ENCODE results near the gene EVC.
"Not testable (repeated sequence)": the region's sequence is repeated elsewhere in the genome, so short reads cannot be mapped to it uniquely, and the experiment has no call there.

Gene EVC

GRCh38 chr4:5712931-5713330 is 1.9 kb downstream of the EVC start:
- H3K27me3 Mint-ChIP-seq: peaks cover 30 to 54% of the 10 kb centered on the region in 2 donors
- peaks cover 5 to 7% of the 10 kb centered on the region in 2 donors for H3K4me1 Mint-ChIP-seq
- H3K4me3 Mint-ChIP-seq: no peak overlapping the region

GRCh38 chr4:5713861-5714260 is 2.9 kb downstream of the EVC start:
- ATAC-seq (replicated peaks): no peak
- no peak for DNase-seq
- H3K36me3 Mint-ChIP-seq: peaks cover 0 to 3% of the 10 kb centered on the region in 2 donors
- peaks cover 30 to 49% of the 10 kb centered on the region in 2 donors for H3K27me3 Mint-ChIP-seq
- peaks cover 6 to 16% of the 10 kb centered on the region in 2 donors for H3K9me3 Mint-ChIP-seq
- H3K4me3 Mint-ChIP-seq: no peak overlapping the region
- peaks cover 5 to 7% of the 10 kb centered on the region in 2 donors for H3K4me1 Mint-ChIP-seq
- no peak overlapping the region for H3K27ac Mint-ChIP-seq

More at GRCh38 chr4:5712931-5713330, 1.9 kb downstream of the EVC start:
- ATAC-seq (replicated peaks): no peak
- DNase-seq: no peak
- no peak overlapping the region for H3K27ac Mint-ChIP-seq
- H3K36me3 Mint-ChIP-seq: peaks cover 0 to 3% of the 10 kb centered on the region in 2 donors
- H3K9me3 Mint-ChIP-seq: peaks cover 6 to 16% of the 10 kb centered on the region in 2 donors

GRCh38 chr4:5715357-5715756 is 4.4 kb downstream of the EVC start:
- ATAC-seq (replicated peaks): no peak

GRCh38 chr4:5716391-5716790 is 5.4 kb downstream of the EVC start:
- Mint-ChIP-seq H3K4me1 (no peaks in the 10 kb centered on the region), H3K9me3 (peaks cover 6 to 16% of the 10 kb centered on the region in 2 donors), H3K4me3 (no peak overlapping the region), H3K27me3 (peaks cover 25 to 28% of the 10 kb centered on the region in 2 donors), H3K27ac (no peak overlapping the region), H3K36me3 (peaks cover 0 to 3% of the 10 kb centered on the region in 2 donors)
- ATAC-seq (replicated peaks) (no peak), DNase-seq (no peak)

More at GRCh38 chr4:5715357-5715756, 4.4 kb downstream of the EVC start:
- peaks cover 26 to 34% of the 10 kb centered on the region in 2 donors for H3K27me3 Mint-ChIP-seq
- H3K4me1 Mint-ChIP-seq: peaks cover 4 to 6% of the 10 kb centered on the region in 2 donors
- no peak overlapping the region for H3K27ac Mint-ChIP-seq
- DNase-seq: no peak
- H3K4me3 Mint-ChIP-seq: no peak overlapping the region
- H3K9me3 Mint-ChIP-seq: peaks cover 6 to 16% of the 10 kb centered on the region in 2 donors
- H3K36me3 Mint-ChIP-seq: peaks cover 0 to 3% of the 10 kb centered on the region in 2 donors

GRCh38 chr4:5717449-5718158 is 6.6 kb downstream of the EVC start:
- Mint-ChIP-seq H3K9me3 (peaks cover 6 to 12% of the 10 kb centered on the region in 2 donors), H3K4me3 (no peak overlapping the region), H3K36me3 (peaks cover 0 to 3% of the 10 kb centered on the region in 2 donors), H3K27me3 (peaks cover 14 to 18% of the 10 kb centered on the region in 2 donors), H3K27ac (no peak overlapping the region), H3K4me1 (no peaks in the 10 kb centered on the region)
- no peak for DNase-seq
- no peak for ATAC-seq (replicated peaks)

- peaks cover 0 to 3% of the 10 kb centered on the region in 2 donors for H3K36me3 Mint-ChIP-seq
- ATAC-seq (replicated peaks): no peak
Observed at GRCh38 chr4:5718411-5718810, 7.4 kb downstream of the EVC start.

GRCh38 chr4:5719350-5720055 is 8.5 kb downstream of the EVC start:
- H3K27ac Mint-ChIP-seq: no peak overlapping the region
- H3K27me3 Mint-ChIP-seq: peaks cover 9 to 13% of the 10 kb centered on the region in 2 donors
- no peaks in the 10 kb centered on the region for H3K36me3 Mint-ChIP-seq
- DNase-seq: no peak
- no peak for ATAC-seq (replicated peaks)
- no peaks in the 10 kb centered on the region for H3K4me1 Mint-ChIP-seq
- H3K4me3 Mint-ChIP-seq: no peak overlapping the region
- H3K9me3 Mint-ChIP-seq: peaks cover 3 to 8% of the 10 kb centered on the region in 2 donors

More at GRCh38 chr4:5718411-5718810, 7.4 kb downstream of the EVC start:
- DNase-seq: no peak
- Mint-ChIP-seq H3K4me3 (no peak overlapping the region), H3K9me3 (peaks cover 6 to 11% of the 10 kb centered on the region in 2 donors), H3K27me3 (peaks cover 10 to 14% of the 10 kb centered on the region in 2 donors), H3K27ac (no peak overlapping the region), H3K4me1 (no peaks in the 10 kb centered on the region)

- peaks cover 1 to 8% of the 10 kb centered on the region in 2 donors for H3K9me3 Mint-ChIP-seq
- DNase-seq (no peak), ATAC-seq (replicated peaks) (no peak)
- H3K4me3 Mint-ChIP-seq: no peak overlapping the region
- H3K27me3 Mint-ChIP-seq: peaks cover 7 to 13% of the 10 kb centered on the region in 2 donors
- no peaks in the 10 kb centered on the region for H3K4me1 Mint-ChIP-seq
- no peak overlapping the region for H3K27ac Mint-ChIP-seq
- no peaks in the 10 kb centered on the region for H3K36me3 Mint-ChIP-seq
Observed at GRCh38 chr4:5720157-5720850, 9.3 kb downstream of the EVC start.

GRCh38 chr4:5720980-5721379 is 10.0 kb downstream of the EVC start:
- Mint-ChIP-seq H3K9me3 (peaks cover 3 to 12% of the 10 kb centered on the region in 2 donors), H3K4me3 (no peak overlapping the region), H3K27me3 (peaks cover 7 to 13% of the 10 kb centered on the region in 2 donors), H3K36me3 (no peaks in the 10 kb centered on the region), H3K27ac (no peak overlapping the region), H3K4me1 (no peaks in the 10 kb centered on the region)
- no peak for ATAC-seq (replicated peaks)
- no peak for DNase-seq

GRCh38 chr4:5721923-5722322 is 10.9 kb downstream of the EVC start:
- Mint-ChIP-seq H3K27ac (no peak overlapping the region), H3K27me3 (peaks cover 7 to 13% of the 10 kb centered on the region in 2 donors), H3K4me1 (no peaks in the 10 kb centered on the region), H3K36me3 (no peaks in the 10 kb centered on the region), H3K9me3 (peaks cover 5 to 9% of the 10 kb centered on the region in 2 donors), H3K4me3 (no peak overlapping the region)
- ATAC-seq (replicated peaks) (no peak), DNase-seq (no peak)

- peaks cover 5% of the 10 kb centered on the region in 2 donors for H3K9me3 Mint-ChIP-seq
- H3K4me3 Mint-ChIP-seq: no peak overlapping the region
- no peak for DNase-seq
- H3K4me1 Mint-ChIP-seq: no peaks in the 10 kb centered on the region
- no peak for ATAC-seq (replicated peaks)
- no peaks in the 10 kb centered on the region for H3K36me3 Mint-ChIP-seq
- H3K27me3 Mint-ChIP-seq: peaks cover 7 to 13% of the 10 kb centered on the region in 2 donors
- H3K27ac Mint-ChIP-seq: no peak overlapping the region
Observed at GRCh38 chr4:5722328-5722727, 11.3 kb downstream of the EVC start.

GRCh38 chr4:5724377-5724776 is 13.4 kb downstream of the EVC start:
- Mint-ChIP-seq H3K36me3 (no peaks in the 10 kb centered on the region), H3K9me3 (peaks cover 5 to 8% of the 10 kb centered on the region in 2 donors), H3K4me1 (no peaks in the 10 kb centered on the region), H3K27ac (no peak overlapping the region), H3K4me3 (no peak overlapping the region), H3K27me3 (peaks cover 7 to 13% of the 10 kb centered on the region in 2 donors)
- no peak for ATAC-seq (replicated peaks)
- DNase-seq: no peak

GRCh38 chr4:5728412-5728811 is 17.4 kb downstream of the EVC start:
- H3K27ac Mint-ChIP-seq; H3K9me3 Mint-ChIP-seq; H3K36me3 Mint-ChIP-seq; H3K27me3 Mint-ChIP-seq; DNase-seq; H3K4me1 Mint-ChIP-seq; H3K4me3 Mint-ChIP-seq; ATAC-seq (replicated peaks): not testable (repeated sequence)

- no peak overlapping the region for H3K27ac Mint-ChIP-seq
- ATAC-seq (replicated peaks): no peak
Observed at GRCh38 chr4:5730436-5730835, 19.4 kb downstream of the EVC start.

More at GRCh38 chr4:5730436-5730835, 19.4 kb downstream of the EVC start:
- H3K4me1 Mint-ChIP-seq: no peaks in the 10 kb centered on the region
- H3K27me3 Mint-ChIP-seq: peaks cover 0 to 10% of the 10 kb centered on the region in 2 donors
- H3K36me3 Mint-ChIP-seq: no peaks in the 10 kb centered on the region
- no peak for DNase-seq
- no peak overlapping the region for H3K4me3 Mint-ChIP-seq
- peaks cover 3 to 7% of the 10 kb centered on the region in 2 donors for H3K9me3 Mint-ChIP-seq
